Astrocyte of the cerebellum (primary cell): ENCODE results near the gene CCDC181.

ENCODE experiments used
- DNase-seq: peaks from one replicate; pipeline ENCODE4 v3.0.0-alpha.2; 2011; ENCODE audit warnings: low read depth
- H3K4me3 ChIP-seq: 2 replicates; pipeline ENCODE4 v1.5.1; 2011; ENCODE audit warnings: mild to moderate bottlenecking, low read depth, low read length, moderate library complexity
- CTCF ChIP-seq: IDR thresholded peaks from 2 replicates; pipeline ENCODE4 v1.5.1; 2012; ENCODE audit warnings: low read length, low read depth, moderate library complexity, mild to moderate bottlenecking; ENCODE audit errors: missing control alignments
- in situ Hi-C: cut with HindIII; loops from 2 replicates; pipeline ENCODE4 v1.10.0; 2017; ENCODE audit warnings: low sequenced_read_pairs

CCDC181 gene

GRCh38 chr1:169427081-169427641 is at the start of gene CCDC181:
Gene CCDC181 (minus strand): TSS chr1:169427474. CDS start chr1:169424927, 2,547 bp downstream.
- peak; percentile 39 for DNase-seq
- in situ Hi-C loops, result no loop called here
- peak within 1 kb of the TSS; percentile 61 for H3K4me3 ChIP-seq
- no peak for TF ChIP-seq CTCF

- no peak overlapping the region for H3K4me3 ChIP-seq
- TF ChIP-seq CTCF, result no peak
- DNase-seq, result no peak
- in situ Hi-C loops, result no loop called here
These were observed 48.6 kb upstream of the CCDC181 start for GRCh38 chr1:169475806-169476387.

- in situ Hi-C loops, result no loop called here
- TF ChIP-seq CTCF, result no peak
- H3K4me3 ChIP-seq, result no peak overlapping the region
- no peak for DNase-seq
These were observed 47.2 kb upstream of the CCDC181 start for GRCh38 chr1:169474302-169474995.

GRCh38 chr1:169473347-169473746 is 46.1 kb upstream of the CCDC181 start:
- no peak for DNase-seq
- no peak overlapping the region for H3K4me3 ChIP-seq
- in situ Hi-C loops, result no loop called here
- no peak for TF ChIP-seq CTCF

- DNase-seq, result no peak
- TF ChIP-seq CTCF, result no peak
- in situ Hi-C loops, result no loop called here
- no peak overlapping the region for H3K4me3 ChIP-seq
These were observed 45.5 kb upstream of the CCDC181 start for GRCh38 chr1:169472738-169473137.

GRCh38 chr1:169468982-169469381 is 41.7 kb upstream of the CCDC181 start:
- H3K4me3 ChIP-seq, result no peak overlapping the region
- DNase-seq, result no peak
- TF ChIP-seq CTCF, result no peak
- in situ Hi-C loops, result no loop called here
